ENCODE measurements around the gene HOMER2.

HOMER2 gene

GRCh38 chr15:82812994-82813393 is 139.5 kb downstream of the HOMER2 start:
- no peak overlapping the region for H3K4me3 ChIP-seq (ENCODE audit: low read depth, low read length)
- TF ChIP-seq, protein P1, sequence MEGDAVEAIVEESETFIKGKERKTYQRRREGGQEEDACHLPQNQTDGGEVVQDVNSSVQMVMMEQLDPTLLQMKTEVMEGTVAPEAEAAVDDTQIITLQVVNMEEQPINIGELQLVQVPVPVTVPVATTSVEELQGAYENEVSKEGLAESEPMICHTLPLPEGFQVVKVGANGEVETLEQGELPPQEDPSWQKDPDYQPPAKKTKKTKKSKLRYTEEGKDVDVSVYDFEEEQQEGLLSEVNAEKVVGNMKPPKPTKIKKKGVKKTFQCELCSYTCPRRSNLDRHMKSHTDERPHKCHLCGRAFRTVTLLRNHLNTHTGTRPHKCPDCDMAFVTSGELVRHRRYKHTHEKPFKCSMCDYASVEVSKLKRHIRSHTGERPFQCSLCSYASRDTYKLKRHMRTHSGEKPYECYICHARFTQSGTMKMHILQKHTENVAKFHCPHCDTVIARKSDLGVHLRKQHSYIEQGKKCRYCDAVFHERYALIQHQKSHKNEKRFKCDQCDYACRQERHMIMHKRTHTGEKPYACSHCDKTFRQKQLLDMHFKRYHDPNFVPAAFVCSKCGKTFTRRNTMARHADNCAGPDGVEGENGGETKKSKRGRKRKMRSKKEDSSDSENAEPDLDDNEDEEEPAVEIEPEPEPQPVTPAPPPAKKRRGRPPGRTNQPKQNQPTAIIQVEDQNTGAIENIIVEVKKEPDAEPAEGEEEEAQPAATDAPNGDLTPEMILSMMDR (conservative IDR thresholded peaks at IDR 0.05; ENCODE audit: low read depth, low read length): no peak
- no peak for DNase-seq (ENCODE audit: low read depth)

DNA sequence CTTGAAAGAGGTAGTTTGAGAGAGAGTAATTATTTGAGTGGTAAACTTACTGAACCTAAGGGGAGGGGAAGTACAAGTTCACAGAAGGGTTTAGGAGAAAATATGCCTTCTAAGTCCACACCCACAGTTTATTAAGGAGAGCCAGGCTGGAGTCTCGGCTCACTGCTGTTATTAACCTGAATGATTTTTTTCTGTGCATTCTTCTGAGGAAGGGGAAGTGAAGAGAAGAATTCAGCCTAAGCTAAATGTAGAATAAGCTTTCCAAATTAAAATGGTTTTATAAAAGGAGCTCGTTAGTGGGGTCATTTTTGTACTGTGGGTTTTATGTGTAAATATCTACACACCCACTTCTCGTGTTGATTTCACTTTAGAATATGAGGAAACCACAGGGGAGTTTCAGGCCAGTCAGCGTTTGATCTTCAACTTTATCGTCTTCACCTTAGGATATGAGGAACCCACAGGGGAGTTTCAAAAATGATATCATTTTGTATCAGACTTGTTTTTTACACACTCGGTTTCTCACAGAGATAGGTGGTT is 141.6 kb downstream of the HOMER2 start:
- TF ChIP-seq, protein P1 (conservative IDR thresholded peaks at IDR 0.05; ENCODE audit: low read depth, low read length): no peak
- H3K4me3 ChIP-seq (ENCODE audit: low read depth, low read length): peak overlapping the region; percentile 98
- DNase-seq (ENCODE audit: low read depth): peak; percentile 27

GRCh38 chr15:82810061-82810889 is 142.2 kb downstream of the HOMER2 start:
- peak; percentile 82 for DNase-seq (ENCODE audit: low read depth)
- peak overlapping the region; percentile 98 for H3K4me3 ChIP-seq (ENCODE audit: low read depth, low read length)
- TF ChIP-seq, protein P1 (conservative IDR thresholded peaks at IDR 0.05; ENCODE audit: low read depth, low read length): no peak

- H3K4me3 ChIP-seq (ENCODE audit: low read depth, low read length): peak within 1 kb of the TSS; percentile 98
- DNase-seq (ENCODE audit: low read depth): peak; percentile 99
- TF ChIP-seq, protein P1 (conservative IDR thresholded peaks at IDR 0.05; ENCODE audit: low read depth, low read length): no peak
Measured at GRCh38 chr15:82809308-82810060, 143.0 kb downstream of the HOMER2 start, which contains the start of gene WHAMM. TSS of gene WHAMM (plus strand) at chr15:82809628. CDS start at chr15:82809727, 99 bp downstream.

- no peak overlapping the region for H3K4me3 ChIP-seq (ENCODE audit: low read depth, low read length)
- no peak for DNase-seq (ENCODE audit: low read depth)
- TF ChIP-seq, protein P1 (conservative IDR thresholded peaks at IDR 0.05; ENCODE audit: low read depth, low read length): no peak
Measured at GRCh38 chr15:82808634-82809041, 143.9 kb downstream of the HOMER2 start.

- DNase-seq (ENCODE audit: low read depth): no peak
- TF ChIP-seq, protein P1 (conservative IDR thresholded peaks at IDR 0.05; ENCODE audit: low read depth, low read length): no peak
- no peak overlapping the region for H3K4me3 ChIP-seq (ENCODE audit: low read depth, low read length)
Measured at GRCh38 chr15:82807920-82808633, 144.4 kb downstream of the HOMER2 start.

All from choroid plexus epithelial cell (primary cell).